GM20000 (cell line): Measurements from ENCODE around the gene MSH6.

ENCODE experiments used
- DNase-seq: peaks from one replicate; pipeline ENCODE4 v3.0.0; 2012; ENCODE audit warnings: low spot score
- CTCF ChIP-seq: IDR thresholded peaks from 2 replicates; pipeline ENCODE4 v1.5.1; 2012; ENCODE audit warnings: mild to moderate bottlenecking, control low read depth; ENCODE audit errors: extremely low read depth, missing control alignments

MSH6 gene

GRCh38 chr2:47769318-47769717 is 13.6 kb upstream of the MSH6 start:
- no peak for TF ChIP-seq CTCF

GRCh38 chr2:47771211-47771610 is 11.7 kb upstream of the MSH6 start:
- TF ChIP-seq CTCF, result no peak
- no peak for DNase-seq

More at GRCh38 chr2:47769318-47769717, 13.6 kb upstream of the MSH6 start:
- no peak for DNase-seq

GRCh38 chr2:47772343-47772742 is 10.6 kb upstream of the MSH6 start:
- no peak for DNase-seq
- TF ChIP-seq CTCF, result no peak

- no peak for DNase-seq
- no peak for TF ChIP-seq CTCF
Observed at GRCh38 chr2:47774567-47774966, 8.4 kb upstream of the MSH6 start.

GRCh38 chr2:47777277-47777937 is 5.5 kb upstream of the MSH6 start:
- no peak for TF ChIP-seq CTCF
- no peak for DNase-seq

- DNase-seq, result no peak
- no peak for TF ChIP-seq CTCF
Observed at GRCh38 chr2:47778698-47779425, 4.1 kb upstream of the MSH6 start.

GRCh38 chr2:47779426-47779790 is 3.5 kb upstream of the MSH6 start:
- TF ChIP-seq CTCF, result no peak
- DNase-seq, result no peak
